Panc1 (cell line): Measurements from ENCODE around the gene KLF11.
"Not testable (repeated sequence)": the region's sequence is repeated elsewhere in the genome, so short reads cannot be mapped to it uniquely, and the experiment has no call there.

Experiments used
- TF ChIP-seq, protein P1 (sequence below): fragments of 450-650 bp; IDR thresholded peaks from 2 replicates; pipeline ENCODE4 v1.5.1; 2017; ENCODE audit warnings: mild to moderate bottlenecking
- TF ChIP-seq, protein P2 (sequence below), 2 experiments: IDR thresholded peaks; 2 replicates each; pipeline ENCODE4 v1.6.1; 2011 to 2012; ENCODE audit warnings: low read depth in 2 of 2, control low read depth in 1 of 2, low read length in 1 of 2, mild to moderate bottlenecking in 1 of 2, moderate library complexity in 1 of 2; ENCODE audit not compliant: insufficient read depth in 1 of 2

DNA sequence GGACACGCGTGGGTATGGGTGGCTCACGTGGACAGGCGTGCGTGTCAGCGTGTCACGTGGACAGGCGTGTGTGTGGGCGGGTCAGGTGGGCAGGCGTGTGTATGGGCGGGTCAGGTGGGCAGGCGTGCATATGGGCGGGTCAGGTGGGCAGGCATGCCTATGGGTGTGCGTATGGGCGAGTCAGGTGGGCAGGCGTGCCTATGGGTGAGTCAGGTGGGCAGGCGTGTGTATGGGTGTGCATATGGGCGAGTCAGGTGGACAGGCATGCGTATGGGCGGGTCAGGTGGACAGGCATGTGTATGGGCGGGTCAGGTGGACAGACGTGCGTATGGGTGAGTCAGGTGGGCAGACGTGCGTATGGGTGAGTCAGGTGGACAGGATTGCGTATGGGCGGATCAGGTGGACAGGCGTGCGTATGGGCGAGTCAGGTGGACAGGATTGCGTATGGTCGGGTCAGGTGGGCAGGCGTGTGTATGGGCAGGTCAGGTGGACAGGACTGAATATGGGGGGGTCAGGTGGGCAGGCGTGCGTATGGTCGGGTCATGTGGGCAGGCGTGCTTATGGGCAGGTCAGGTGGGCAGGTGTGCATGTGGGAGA, 30.9 kb upstream of the KLF11 start:
- TF ChIP-seq, protein P1, sequence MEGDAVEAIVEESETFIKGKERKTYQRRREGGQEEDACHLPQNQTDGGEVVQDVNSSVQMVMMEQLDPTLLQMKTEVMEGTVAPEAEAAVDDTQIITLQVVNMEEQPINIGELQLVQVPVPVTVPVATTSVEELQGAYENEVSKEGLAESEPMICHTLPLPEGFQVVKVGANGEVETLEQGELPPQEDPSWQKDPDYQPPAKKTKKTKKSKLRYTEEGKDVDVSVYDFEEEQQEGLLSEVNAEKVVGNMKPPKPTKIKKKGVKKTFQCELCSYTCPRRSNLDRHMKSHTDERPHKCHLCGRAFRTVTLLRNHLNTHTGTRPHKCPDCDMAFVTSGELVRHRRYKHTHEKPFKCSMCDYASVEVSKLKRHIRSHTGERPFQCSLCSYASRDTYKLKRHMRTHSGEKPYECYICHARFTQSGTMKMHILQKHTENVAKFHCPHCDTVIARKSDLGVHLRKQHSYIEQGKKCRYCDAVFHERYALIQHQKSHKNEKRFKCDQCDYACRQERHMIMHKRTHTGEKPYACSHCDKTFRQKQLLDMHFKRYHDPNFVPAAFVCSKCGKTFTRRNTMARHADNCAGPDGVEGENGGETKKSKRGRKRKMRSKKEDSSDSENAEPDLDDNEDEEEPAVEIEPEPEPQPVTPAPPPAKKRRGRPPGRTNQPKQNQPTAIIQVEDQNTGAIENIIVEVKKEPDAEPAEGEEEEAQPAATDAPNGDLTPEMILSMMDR = not testable (repeated sequence)
- TF ChIP-seq, protein P2, sequence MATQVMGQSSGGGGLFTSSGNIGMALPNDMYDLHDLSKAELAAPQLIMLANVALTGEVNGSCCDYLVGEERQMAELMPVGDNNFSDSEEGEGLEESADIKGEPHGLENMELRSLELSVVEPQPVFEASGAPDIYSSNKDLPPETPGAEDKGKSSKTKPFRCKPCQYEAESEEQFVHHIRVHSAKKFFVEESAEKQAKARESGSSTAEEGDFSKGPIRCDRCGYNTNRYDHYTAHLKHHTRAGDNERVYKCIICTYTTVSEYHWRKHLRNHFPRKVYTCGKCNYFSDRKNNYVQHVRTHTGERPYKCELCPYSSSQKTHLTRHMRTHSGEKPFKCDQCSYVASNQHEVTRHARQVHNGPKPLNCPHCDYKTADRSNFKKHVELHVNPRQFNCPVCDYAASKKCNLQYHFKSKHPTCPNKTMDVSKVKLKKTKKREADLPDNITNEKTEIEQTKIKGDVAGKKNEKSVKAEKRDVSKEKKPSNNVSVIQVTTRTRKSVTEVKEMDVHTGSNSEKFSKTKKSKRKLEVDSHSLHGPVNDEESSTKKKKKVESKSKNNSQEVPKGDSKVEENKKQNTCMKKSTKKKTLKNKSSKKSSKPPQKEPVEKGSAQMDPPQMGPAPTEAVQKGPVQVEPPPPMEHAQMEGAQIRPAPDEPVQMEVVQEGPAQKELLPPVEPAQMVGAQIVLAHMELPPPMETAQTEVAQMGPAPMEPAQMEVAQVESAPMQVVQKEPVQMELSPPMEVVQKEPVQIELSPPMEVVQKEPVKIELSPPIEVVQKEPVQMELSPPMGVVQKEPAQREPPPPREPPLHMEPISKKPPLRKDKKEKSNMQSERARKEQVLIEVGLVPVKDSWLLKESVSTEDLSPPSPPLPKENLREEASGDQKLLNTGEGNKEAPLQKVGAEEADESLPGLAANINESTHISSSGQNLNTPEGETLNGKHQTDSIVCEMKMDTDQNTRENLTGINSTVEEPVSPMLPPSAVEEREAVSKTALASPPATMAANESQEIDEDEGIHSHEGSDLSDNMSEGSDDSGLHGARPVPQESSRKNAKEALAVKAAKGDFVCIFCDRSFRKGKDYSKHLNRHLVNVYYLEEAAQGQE (IDR thresholded peaks at IDR 0.05; ENCODE audit: insufficient read depth in 1 of 2, low read depth in 2 of 2, low read length in 1 of 2) = not testable (repeated sequence)
